GM21737 (cell line): Measurements from ENCODE around the gene ICAM2.

ENCODE experiments used
- ATAC-seq: cut with Tn5 transposase; IDR thresholded peaks from one replicate; pipeline ENCODE4 v1.9.1; 2021; ENCODE audit warnings: mild to moderate bottlenecking, moderate library complexity; ENCODE audit not compliant: unreplicated experiment

Gene ICAM2

DNA sequence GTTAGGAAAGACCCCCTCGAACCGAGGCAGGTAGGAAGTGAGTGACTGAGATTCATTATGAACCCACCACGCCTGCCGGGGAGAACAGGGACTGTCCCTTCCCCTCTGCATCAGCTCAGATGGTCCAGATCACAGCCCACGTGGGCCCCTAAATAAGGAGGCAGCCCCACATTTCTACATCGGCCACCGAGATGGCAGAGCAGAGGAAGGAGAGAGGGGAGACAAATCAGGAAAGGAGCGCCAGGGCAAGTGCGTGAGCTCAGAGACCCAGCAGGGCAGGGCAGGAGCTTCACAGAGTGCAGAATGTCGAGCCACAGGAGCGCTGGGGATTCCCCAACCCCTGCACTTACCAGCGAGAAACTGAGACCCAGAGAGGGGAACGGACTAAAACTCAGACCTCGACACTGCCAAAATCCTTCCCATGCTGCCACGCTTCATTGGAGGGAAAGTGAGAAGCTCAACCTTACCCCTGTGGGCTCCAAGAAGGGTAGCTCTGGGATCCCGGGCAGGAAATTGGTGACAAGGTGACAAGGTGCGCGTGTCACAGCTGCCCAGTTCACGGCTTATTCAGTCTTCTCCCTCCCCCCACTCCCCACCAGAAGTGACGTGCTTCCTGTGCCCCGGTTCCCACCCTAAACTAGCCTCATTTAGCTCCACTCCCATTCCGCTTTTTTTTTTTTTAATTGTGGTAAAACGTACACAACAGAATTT is at the start of gene ICAM2:
Gene ICAM2, minus strand, starts transcription at position 578 of the 711 bp plus-strand sequence. CDS start 13,942 bp downstream, outside the sequence.
- peak; percentile 50 for ATAC-seq

DNA sequence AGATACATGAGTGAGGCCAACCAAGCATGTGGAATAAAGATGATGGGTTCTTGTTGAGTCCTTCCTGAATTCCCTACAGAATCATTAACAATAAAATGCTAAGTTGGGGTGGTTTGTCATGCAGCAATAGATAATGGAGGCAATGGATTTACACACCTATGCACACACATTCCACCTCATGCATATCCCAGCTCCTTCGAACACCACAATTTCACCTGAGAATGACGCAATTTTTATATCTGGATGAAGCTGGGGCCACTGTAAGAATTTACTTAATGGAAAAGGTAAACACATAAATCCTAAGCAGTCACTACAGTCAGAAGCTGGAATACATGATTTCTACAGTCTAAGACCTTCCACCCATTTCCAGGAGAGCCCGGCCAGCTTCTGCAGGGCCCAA is 49.8 kb upstream of the ICAM2 start:
- no peak for ATAC-seq

- ATAC-seq = no peak
Measured at GRCh38 chr17:64069143-64069542, 48.7 kb upstream of the ICAM2 start.

DNA sequence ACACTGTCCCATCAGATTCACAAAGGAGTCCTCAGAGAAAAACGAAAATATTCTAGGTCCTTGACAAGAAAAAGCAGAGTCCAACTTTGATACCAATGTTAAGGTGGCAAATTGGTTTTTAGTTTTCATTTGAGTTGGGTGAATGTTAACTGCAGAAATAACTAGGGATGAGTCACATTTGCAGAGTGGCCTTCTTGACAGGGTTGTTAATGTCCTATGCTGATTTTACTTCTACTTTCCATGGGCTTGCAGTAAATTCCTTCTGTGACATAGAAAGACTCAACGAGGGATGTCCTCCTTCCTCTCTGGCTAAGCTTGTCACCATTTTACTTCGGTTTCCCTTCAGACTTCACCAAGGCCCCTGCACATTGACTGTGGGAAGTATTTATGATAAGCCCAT is 47.2 kb upstream of the ICAM2 start:
- ATAC-seq = no peak

GRCh38 chr17:64066716-64067115 is 46.3 kb upstream of the ICAM2 start:
- ATAC-seq = no peak

GRCh38 chr17:64065161-64065560 is 44.7 kb upstream of the ICAM2 start:
- ATAC-seq = no peak

- no peak for ATAC-seq
Measured at GRCh38 chr17:64064331-64064730, 43.9 kb upstream of the ICAM2 start.

- ATAC-seq = no peak
Measured at GRCh38 chr17:64063766-64064224, 43.4 kb upstream of the ICAM2 start.

- no peak for ATAC-seq
Measured at GRCh38 chr17:64063088-64063487, 42.7 kb upstream of the ICAM2 start.

- peak; percentile 32 for ATAC-seq
Measured at GRCh38 chr17:64061178-64061898, 40.9 kb upstream of the ICAM2 start.

- ATAC-seq = no peak
Measured at GRCh38 chr17:64060331-64060730, 39.9 kb upstream of the ICAM2 start.

- ATAC-seq = no peak
Measured at GRCh38 chr17:64059756-64060155, 39.3 kb upstream of the ICAM2 start.

- ATAC-seq = no peak
Measured at GRCh38 chr17:64058621-64059020, 38.2 kb upstream of the ICAM2 start.

GRCh38 chr17:64057701-64058263 is 37.3 kb upstream of the ICAM2 start:
- no peak for ATAC-seq

- peak; percentile 64 for ATAC-seq
Measured at GRCh38 chr17:64056269-64057005, 36.0 kb upstream of the ICAM2 start.

DNA sequence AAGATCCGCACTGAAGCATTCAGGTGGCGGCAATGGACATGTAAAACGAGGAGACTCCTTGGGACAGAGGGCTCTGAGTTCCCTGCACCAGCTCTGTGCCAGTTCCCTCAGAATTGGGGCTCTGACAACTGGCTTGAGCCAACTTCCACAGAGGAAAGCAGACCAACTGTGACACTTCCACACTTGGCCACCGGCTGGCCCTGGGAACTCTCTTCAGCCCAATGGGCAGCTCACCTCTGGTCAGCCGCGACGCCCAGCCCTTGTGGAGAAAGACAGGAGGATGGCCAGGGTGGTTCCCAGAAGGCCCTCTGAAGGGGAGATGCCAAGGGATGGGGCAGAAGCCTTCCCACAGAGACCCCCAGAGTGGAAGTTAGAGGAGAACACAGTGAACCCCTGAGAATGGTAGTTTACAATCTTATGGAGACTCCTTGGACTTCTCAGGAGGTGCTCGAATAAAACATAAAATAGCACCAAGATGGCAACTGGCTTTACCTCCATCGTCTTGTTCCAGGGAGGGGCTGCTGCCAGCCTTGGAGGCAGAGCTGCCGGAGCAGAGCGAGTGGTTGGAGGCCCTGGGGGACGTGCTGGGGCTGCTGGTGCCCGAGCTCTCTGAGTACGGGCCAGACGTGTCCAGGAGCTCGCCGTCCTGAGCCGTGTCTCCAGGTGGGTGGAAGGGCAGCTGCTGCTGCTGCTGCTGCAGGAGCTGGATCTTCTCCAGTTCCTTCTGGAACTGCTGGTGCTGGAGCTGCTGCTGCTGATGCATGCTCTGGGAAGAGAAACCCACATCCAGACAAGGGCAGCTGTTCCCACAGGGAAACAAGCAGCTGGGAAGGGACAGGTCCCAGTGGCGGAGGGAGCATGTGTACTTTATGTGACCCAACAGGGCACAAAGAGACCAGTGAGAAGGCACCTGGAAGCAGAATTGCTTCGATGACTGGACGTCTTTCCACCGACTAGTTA is 35.0 kb upstream of the ICAM2 start:
- ATAC-seq = no peak

- no peak for ATAC-seq
Measured at GRCh38 chr17:64054304-64054703, 33.9 kb upstream of the ICAM2 start.

GRCh38 chr17:64053101-64053500 is 32.7 kb upstream of the ICAM2 start:
- ATAC-seq = no peak

DNA sequence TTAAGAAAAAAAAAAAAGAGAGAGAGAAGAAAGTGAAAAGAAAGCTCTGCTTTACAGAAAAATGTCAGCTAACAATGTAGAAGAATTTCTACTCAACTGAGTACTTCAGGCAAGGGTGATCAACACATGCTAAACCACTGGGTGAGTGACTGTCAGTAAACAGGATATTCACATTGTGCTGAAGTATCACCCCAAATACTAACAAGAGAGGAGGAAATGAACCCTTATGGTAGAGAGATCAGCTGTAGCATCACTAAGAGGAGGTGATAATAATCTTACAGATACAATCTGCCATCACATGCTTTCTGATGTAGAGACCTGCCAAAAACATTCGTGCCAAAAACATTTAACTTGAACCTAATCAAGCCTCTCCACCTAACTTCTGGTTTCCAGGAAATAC is 30.7 kb upstream of the ICAM2 start:
- no peak for ATAC-seq

DNA sequence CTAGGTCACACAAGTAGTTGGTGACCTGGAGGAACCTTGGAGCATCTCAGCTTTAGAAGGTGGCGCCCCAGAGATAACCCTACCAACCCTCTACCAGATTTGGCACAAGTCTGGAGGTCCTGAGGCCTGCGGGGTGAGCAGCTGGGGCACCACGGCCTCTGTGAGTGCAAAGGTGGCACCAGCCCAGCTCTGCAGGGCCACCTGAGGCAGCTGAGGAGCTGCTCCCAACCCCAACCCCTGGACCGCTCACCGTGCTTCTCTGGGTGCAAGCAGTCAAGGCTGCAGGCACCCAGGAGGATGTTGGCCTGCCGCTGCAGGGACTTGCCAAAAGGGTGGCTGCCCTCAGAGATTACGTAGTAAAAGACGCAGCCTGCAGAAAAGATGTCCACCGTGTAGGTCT is 28.4 kb upstream of the ICAM2 start:
- ATAC-seq = no peak
